CD4-positive, alpha-beta T cell treated with Interleukin-6 for 4 hours (primary cell): ENCODE results near the gene KCND2.

Experiments used
- DNase-seq: peaks from one replicate; pipeline ENCODE4 v3.0.0-alpha.2; 2020; ENCODE audit warnings: mixed read lengths

Gene KCND2

DNA sequence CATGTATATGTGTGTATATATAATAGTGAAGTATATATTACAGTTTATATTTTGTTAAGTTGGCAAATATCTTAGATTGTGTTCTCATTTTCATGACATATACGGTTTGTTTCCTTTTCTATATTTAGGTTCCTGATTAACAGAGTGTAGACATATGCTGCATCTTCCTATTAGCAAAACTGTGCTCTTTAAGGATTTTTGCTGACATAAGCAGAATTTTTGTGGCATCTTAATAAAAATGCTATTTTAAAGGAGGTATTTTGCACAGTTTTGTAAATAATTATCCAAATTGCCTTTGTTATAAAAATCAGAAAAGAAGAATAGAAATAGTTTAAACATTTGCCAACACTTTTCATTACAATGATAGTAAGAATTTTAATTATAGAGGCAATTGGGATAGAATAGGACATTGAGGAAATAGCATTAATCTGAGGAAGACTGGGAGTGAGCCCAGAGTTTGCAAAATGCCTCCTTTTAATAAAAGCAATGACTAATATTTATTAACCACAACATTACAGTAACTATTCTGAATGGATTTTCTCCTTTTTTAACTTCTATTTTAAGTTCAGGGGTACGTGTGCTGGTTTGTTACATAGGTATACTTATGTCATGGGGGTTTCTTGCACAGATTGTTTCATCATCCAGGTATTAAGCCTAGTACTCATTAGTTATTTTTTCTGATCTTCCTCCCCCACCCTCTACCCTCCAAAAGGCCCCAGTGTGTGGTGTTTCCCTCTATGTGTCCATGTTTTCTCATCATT lies 38.2 kb downstream of the KCND2 start:
- no peak for DNase-seq

DNA sequence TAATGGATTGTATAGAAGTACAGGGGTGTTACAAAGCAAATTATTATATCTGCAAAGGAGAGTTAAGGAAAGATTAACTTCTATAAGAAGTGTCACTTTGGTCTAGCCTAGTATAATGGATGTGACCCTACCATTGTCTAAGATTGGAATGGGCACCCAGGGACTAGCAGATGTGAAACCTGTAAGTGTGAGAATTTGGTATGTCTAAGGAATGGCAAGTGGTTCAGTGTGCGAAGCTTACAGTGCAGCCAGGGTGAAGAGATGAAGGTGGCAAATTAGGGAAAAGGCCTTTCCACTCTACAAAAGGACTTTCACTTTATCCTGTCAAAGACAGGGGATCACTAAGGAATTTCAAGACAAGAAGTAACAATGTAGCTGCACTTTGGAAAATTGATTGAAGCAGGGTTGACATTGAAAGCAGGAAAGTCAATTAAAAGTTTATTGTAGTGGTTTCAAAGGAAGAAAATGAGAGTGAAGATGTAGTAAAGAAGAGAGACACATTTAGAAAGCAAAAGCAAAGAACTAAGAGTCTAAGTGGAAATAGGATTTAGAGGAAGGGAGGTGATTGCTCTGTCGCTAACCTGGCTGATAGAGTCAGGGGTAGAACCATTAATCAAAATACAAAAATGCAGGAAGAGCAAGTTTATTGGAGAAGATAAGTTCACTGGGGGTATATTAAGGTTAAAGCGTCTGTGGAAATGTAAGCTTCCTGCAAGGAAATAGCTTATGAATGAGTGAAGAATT lies 47.4 kb downstream of the KCND2 start:
- no peak for DNase-seq

DNA sequence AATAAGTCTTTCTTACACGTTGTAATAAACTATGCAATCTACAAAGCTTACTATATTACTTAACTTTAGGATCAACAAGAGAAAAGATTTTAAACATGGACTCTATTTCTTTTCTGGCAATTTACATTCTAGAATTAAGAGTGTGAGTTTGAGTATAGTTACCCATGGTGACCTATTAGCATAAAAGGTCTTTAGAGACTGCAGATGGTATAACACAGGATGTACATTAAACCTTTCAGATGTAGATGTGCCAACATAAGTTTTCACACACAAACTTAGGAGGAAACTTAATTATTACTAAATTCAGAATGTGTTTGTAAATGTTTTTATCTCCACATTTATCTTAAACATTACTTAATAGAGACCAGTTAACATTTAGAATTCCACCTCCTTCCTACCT lies 54.1 kb downstream of the KCND2 start:
- no peak for DNase-seq

DNA sequence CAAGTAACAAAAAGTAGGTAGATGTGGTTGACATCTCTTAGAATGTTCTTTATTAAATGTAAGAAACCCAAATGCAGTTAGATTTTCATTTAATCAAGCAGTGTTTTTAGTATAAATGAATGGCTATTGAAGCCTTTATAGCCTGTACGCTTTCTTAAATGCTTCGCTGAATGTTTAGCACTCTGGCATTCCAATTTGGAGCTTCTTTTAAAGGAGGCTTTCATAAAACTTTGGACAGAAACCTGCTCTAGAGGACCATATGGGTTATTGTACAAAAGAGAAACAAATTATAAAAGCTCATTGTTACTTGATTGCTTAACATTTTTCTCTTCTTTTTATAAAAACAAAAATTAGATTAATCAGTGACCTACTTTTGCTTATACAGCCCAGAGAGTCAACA lies 59.5 kb downstream of the KCND2 start:
- DNase-seq = no peak

DNA sequence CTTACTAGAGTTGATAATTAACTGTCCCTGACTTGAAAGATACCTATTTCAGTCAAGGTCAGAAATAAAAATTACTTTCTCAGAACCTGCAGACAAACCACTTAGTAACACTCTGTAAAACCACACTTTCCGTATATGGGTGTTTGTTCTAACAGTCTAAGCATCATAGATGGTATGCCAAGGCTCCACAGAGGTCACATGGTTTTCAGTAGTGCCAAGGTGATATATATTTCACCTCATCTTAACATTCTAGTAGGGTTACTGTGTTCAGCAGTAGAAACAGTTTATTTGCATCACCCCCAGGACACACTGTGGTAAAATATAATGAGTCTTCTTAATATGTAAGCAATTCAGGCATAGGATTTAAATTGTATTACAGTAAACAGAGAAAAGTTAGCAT lies 61.5 kb downstream of the KCND2 start:
- DNase-seq = no peak

DNA sequence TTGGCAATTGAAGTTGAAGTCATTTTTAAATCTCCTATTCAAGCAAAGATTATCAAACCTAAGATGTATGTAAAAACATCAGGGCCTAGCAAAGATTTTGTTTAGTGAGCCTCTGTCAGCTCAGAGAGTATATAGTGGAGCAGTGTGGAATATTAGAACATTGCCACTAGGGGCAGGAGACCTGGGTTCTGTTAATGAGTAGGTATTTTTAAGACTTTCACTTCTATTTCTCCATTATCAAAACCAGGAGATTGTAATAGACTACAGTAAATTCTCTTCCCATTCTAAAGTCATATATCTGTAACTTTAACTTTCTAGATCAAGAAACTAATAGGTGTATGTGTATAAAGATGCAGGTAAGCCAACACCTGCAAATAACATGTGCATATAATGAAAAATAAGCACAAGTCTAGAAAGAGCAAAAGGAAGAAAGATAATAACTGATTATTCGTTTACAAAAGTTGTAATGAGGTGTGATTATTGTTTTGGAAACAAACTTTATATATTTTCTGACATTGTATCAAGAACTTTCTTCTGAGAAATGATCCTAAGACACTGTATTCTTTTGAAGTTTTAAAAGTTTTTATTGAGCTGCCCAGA lies 64.4 kb downstream of the KCND2 start:
- DNase-seq = no peak

DNA sequence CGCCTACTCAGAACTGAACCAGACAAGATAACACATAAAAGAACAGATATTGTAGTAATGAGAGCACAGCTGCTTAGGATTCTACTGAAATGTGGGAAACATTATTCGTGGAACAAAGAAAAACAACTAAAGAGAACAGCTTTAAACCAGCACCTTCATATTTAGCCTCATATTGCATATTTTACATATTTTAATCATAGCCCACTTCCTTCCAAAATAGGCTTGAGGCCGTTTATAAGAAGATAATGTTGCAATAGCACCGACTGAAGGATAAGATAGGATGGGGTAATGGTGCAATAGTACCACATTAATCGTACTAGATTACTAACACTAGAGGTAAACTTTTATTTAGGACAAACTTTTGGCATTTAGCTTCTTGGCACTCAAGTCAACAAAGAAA lies 71.3 kb downstream of the KCND2 start:
- no peak for DNase-seq

DNA sequence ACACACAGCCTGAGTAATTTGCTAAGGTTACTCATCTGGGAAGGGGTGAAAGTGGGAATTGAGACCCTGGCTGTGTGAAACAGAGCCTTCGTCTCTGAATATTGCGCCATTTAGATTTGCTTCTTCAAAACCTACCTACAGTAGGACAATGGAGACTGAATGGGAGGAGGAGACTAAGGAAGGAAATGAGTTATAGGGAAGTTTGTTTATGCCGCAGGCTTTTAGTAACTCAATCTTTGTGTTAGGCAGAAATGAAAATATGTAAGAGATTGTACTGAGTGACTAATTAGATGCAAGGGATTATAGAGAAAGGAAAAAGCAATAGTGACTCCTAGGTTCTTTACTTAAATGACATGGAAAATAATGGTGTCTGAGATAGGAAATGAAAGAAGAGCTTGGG lies 80.2 kb downstream of the KCND2 start:
- no peak for DNase-seq

DNA sequence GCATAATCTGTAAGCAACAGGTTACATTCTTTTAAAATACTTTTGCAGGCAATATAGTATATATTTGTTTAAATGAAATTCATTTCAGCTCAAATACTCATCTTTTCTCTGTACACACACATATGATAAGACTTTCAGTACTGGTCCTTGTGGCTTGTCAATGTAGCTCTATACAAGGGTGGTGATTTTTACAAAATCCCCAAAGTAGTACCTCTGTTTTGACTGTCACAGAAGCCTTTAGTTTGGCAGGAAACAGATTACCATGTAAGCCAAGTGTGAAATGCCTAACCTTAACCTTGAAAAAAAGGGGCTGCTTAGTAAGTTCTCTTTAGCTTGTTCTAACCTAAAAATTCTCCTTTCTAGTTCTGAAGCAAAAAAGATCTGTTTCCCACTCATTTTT lies 87.9 kb downstream of the KCND2 start:
- no peak for DNase-seq

DNA sequence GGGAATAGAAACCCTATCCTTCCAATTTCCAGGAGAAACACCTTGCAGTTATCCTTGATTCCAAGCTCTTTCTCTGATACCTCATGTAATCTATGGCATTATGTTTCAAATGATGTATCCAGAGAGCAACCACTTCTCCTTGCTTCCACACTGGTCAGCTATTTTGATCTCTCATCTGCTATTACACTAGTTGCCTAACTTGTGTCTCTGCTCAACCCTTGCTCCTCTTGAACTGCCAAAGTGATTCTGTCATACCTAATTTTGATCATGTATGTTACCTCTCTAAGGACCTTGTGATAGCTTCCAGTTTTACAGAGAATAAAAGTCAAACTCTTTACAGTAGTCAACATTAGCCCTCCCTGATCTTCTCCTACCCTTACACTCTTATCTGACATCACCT lies 90.4 kb downstream of the KCND2 start:
- DNase-seq = no peak

DNA sequence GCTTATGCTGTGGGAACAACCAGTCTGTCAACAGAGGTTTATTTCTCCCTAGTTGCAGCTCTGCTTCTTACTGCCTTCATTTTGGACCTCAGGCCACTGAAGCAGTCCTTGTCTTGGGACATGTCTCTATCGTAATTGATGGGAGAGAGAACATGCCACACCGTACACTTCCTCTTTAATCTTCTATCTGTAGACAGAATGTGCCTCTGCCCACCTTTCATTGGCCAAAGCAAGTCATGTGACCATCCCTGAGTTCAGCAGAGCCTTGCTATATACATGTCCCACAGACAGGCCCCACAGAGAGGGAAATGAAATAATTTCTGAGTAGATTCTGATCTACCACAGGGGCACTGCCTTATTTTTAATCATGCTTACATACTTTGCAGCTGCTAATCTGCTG lies 98.0 kb downstream of the KCND2 start:
- DNase-seq = no peak

DNA sequence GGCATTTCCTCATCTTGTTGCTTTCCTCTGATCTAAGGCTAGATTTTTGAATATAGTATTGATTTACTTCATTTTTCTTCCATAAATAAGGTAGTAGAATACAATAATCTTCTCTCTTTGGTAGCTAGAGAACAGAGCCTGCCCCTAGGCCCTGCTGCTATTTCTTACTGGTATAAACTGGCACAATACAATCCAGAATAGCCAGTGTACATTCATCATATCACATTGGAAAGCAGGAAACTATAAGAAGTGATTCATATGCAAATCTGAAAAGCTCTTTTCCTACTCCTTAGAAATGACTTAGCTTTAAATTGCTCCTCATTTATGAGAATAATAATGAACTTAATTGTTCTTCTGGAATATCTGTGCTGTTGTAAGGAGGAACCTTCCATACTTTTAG lies 100.2 kb downstream of the KCND2 start:
- DNase-seq = no peak

DNA sequence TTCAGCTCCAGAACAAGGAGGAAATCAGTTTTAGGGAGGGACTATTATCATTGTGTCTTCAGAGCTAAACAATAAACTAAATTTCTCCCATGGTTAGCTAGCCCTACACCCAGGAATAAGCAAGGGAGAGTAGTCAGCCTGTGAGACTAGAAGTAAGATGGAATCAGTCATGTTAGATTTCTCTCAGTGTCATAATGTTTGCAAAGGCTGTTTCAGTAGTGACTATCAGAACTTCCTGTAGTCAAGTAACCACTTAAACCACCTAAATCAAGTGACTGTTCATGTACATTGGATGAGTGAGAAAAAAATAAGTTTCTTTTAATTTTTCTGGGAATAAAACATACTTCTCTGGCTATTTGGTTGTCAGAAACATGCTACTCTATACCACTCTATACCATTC lies 121.6 kb downstream of the KCND2 start:
- DNase-seq = no peak

DNA sequence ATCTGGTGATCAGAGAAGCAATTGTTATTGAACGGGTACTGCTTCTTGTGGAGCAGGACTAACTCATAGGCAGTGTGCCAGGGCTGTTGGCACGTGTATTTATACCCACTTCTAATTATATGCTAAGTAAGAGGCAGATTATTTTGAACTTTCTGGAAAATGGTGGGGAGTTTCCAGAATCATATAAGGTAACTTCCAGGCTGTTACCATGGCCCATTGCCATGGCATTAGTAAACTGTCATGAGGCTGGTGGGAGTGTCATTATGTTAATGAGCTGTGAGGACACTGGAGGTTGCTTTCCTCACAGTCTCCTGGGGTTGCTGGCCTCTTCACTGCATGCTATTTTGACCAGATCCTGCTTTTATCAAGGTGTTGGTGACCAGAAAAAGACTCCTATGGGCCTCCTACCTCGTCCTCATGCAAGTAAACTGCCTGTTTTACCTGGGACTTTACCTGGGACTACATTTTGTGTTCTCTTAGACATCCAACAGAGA lies 122.6 kb downstream of the KCND2 start:
- no peak for DNase-seq

DNA sequence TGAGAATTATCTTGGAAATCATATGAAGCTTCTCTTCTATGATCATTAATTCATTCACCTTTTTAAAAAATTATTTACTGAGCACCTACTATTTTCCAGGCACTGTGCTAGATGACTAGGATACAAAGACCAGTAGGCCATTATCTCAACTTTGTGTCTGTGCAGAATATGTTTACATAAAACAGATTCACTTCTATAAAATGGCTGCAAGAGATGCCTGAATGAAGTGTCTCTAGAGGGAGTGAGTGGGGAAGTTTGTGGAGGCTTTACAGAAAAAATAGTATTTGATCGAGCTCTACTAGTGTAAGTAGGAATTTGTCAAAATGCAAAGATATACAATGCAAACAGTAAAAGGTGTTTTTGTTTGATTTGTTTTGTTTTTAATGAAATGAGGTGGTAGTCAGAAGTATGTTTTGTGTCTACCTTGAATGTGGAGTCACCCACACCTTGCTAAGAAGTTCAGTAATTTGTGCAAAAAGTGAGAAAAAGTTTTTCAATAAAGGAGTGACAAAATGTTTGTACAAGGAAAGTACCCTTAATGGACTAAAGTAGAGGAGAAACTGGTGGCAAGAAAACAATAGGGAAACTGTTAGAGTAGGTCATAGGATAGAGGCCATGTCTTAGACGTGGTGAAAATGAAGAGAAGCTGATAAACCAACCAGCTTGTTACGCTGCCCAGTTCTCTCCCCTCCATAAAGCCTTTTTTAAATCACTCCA lies 125.5 kb downstream of the KCND2 start:
- no peak for DNase-seq

DNA sequence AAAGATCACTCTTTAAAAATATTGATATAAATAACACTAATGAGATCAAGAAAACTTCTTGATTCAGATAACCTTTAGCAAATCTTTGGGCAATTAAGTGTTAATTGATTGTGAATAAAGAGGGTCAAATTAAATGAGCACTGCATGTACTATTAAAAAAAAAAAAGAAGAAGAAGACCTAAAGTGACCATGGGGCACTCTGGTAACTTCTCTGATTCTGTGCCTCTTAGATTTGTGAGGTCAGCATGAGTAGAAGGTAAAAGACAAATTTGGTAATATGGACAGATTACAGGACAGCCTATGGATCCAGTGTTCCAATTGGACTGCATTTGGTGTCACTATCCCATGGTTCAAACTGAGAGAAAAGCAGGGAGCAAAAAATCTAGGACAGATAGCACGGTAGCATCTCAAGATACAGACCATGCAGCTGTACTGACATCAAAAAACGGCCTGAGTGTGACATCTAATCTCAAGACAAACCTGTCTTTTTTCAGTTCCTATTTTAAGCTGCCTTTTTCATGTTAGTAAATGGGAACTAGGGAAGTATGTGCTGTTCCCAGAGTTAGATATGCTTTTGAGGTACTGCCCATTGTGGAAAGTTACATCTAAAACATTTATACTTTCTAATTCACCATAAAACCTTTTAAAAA lies 128.0 kb downstream of the KCND2 start:
- no peak for DNase-seq

DNA sequence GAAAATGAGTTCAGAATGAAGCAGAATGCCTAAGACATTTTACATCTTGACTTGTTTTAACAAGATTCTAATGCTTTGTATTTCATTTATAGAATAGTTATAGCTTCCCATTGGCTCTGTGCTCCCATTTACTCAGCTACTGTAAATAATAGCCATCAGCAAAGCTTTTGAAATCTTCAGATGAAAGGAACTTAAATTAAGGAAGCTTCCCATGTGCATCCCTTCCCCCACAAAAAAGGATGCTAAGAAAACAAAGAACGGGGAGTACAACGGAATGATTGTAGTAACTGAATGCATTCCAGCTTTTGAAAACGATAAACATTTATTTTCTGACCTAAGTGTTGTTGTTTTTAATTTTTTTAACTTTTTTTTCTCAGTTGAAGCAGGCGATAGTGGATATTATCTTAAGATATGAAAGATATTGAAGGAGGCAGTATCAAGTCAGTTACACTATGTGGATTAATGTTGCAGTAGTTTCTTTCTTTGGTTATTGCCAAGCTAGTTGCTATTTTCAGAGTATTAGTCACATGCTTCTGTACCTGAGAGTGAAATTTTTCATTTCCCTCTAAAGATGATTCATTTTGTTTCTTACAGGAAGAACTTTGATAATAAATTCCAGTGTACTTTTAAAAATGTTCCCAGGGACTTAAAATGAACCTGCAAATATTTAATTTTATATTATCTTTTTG lies 129.2 kb downstream of the KCND2 start:
- DNase-seq = no peak

DNA sequence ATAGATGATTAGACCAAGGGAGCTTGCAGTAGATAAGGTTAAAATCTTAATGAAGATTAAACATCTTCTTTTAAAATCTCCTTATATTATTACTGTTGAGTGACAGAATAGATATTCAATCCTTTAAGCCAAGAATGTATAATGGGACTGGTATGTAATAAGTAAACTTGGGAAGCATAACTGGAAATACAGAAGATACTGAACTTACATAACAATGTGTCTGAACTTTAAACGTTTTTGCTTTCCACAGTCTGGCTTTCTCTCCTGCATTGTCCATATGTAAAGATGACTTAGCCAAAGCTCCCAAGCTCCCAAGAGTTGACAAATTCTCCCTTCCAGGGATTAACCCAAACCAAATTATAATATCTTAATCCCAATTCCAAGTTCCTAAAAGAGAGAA lies 129.8 kb downstream of the KCND2 start:
- DNase-seq = no peak

DNA sequence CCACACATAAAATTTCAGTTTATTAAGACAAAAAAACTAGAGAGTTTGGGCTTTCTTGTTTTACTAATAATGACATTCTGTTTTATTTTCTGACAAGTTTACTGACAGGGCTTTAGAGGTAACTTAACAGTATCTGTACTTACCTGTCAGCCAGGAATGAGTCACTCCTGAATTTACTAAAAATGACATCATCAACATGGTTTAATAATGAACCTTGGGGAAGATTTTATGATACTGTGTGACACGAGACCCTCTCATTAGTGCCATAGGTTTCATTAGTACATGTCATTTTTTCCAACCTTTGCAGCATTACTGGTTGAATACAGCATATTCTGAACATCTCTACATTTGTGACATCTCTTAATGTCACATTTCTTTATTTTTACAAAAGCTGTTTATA lies 131.1 kb downstream of the KCND2 start:
- DNase-seq = no peak

DNA sequence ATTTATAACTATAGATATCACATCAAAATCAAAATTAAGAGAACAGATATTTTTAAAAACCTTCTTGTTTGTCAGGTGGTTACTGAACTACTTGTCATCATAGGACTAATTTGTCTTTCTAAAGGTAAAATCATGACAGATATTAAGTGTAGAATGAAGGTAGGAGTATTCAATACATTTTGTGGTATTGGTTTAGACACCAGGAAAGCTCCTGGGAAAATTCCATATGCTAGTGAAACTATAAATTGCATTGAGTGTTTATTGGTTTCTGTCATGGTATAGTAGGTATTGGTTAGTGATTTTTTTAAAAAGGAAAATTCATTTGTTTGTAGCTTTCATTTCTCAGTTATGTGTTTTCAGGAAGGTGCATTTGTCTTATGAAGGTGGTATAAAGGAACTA lies 132.7 kb downstream of the KCND2 start:
- no peak for DNase-seq

DNA sequence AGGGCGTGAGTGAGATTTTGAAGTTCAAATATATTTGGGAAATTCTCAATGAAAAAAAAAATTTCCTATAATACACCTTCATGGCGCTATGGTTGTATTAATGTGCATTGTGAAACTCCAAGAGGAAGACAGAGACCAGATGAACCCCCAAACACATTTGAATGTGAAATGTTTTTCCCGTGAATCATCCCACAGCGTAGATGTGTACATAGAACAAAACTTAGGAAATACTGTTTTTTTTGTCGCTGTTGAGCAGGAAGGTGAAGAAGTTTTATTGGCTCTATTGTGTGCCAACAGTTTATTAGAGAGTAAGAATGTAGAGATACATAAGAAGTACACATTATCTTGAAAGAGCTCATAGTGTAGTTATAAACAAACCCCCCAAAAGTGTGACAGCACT lies 134.0 kb downstream of the KCND2 start:
- DNase-seq = no peak
